Effector memory CD8-positive, alpha-beta T cell (primary cell): ENCODE measurements around the gene CHRDL2.
A peak's percentile ranks its signal among the peaks of the same experiment; 100 is the strongest.

ENCODE experiments used
- ATAC-seq: fragments of 150-1000 bp; cut with Tn5 transposase; replicated peaks from 2 replicates; pipeline ENCODE4 v1.10.0; 2021; ENCODE audit warnings: mild to moderate bottlenecking, moderate library complexity
- DNase-seq, 3 experiments: peaks; one replicate each; pipeline ENCODE4 v3.0.0; 2021
- H3K27ac Mint-ChIP-seq, 2 donors: one replicate each; pipeline ENCODE4 v1.8.0; 2022; ENCODE audit warnings: mild to moderate bottlenecking in 2 of 2, mixed read lengths in 2 of 2, moderate library complexity in 2 of 2
- H3K27me3 Mint-ChIP-seq, 2 donors: one replicate each; pipeline ENCODE4 v1.8.0; 2022; ENCODE audit warnings: mixed read lengths in 2 of 2
- H3K36me3 Mint-ChIP-seq: one replicate; pipeline ENCODE4 v1.8.0; 2022; ENCODE audit warnings: mild to moderate bottlenecking, moderate library complexity, mixed read lengths; ENCODE audit not compliant: insufficient read depth
- H3K4me1 Mint-ChIP-seq, 2 donors: one replicate each; pipeline ENCODE4 v1.8.0; 2022; ENCODE audit warnings: low read depth in 2 of 2, mixed read lengths in 2 of 2
- H3K4me3 Mint-ChIP-seq, 2 donors: one replicate each; pipeline ENCODE4 v1.8.0; 2022; ENCODE audit warnings: mild to moderate bottlenecking in 2 of 2, mixed read lengths in 2 of 2, moderate library complexity in 2 of 2
- H3K9me3 Mint-ChIP-seq, 2 donors: one replicate each; pipeline ENCODE4 v1.8.0; 2022; ENCODE audit warnings: mixed read lengths in 2 of 2

The CHRDL2 gene

DNA sequence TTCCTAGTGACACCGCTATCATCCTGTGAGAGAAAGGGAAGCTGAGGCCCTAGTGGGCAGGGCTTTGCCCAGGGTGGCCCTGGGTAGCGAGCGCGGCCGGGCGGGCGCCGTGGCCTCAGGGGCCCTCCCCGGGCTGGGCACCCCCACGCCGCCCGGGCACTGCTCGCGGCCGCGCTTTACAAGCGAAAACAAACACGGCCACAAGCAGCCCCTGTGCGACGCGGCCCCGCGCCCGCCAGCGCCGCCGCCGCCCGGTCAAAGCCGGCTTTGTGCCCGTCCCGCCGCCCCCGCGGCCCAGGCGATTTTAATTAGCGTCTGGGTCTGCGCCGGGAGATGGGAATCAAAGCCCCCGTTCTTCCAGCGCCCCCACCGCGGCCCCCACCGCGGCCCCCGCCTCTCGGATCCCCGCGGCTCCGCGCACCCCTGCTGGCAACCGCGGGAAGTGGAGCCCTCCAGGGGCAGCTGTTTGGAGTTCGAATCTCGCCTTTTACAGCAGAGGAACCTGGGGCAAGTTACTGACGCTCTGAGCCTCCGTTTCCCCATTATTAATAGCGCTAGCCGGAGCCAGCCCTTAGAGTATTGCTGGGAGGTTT is 47.9 kb downstream of the CHRDL2 start:
- peaks cover 30 to 61% of the 10 kb centered on the region in 2 donors for H3K27me3 Mint-ChIP-seq
- H3K4me3 Mint-ChIP-seq = peak overlapping the region in 1 of 2 donors; percentile 36
- no peaks in the 10 kb centered on the region for H3K9me3 Mint-ChIP-seq
- no peak overlapping the region for H3K27ac Mint-ChIP-seq
- H3K4me1 Mint-ChIP-seq = no peaks in the 10 kb centered on the region
- no peak for DNase-seq
- no peaks in the 10 kb centered on the region for H3K36me3 Mint-ChIP-seq
- ATAC-seq = peak; percentile 29

DNA sequence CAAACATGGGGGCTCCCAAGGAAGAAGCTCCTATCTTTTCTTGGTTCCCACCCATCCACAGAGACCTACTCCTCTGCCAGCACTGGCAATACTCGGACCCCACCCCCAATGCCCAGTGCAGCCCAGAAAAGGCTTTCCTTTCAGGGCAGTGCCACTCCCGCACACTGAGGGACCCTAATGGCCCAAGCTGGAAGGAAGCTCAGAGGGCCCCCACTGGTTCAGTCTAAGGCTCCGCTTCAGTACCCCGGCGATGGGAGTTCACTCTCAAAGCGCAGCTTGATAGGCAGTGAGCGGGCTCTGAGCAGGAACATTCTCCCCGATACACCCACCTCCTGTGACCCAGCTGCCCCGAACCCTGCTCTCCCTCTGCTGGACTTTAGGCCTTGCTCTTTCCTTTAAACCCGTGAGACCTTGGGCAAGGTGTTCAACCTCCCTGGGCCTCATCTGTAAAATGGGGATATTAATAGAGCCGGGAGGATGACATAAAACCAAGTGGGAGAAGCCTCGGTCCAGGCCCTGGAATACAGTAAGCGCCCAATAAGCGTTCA is 48.4 kb downstream of the CHRDL2 start:
- ATAC-seq (no peak), DNase-seq (no peak)
- Mint-ChIP-seq H3K4me3 (peak overlapping the region in 1 of 2 donors; percentile 36), H3K9me3 (no peaks in the 10 kb centered on the region), H3K27ac (no peak overlapping the region), H3K27me3 (peaks cover 30 to 61% of the 10 kb centered on the region in 2 donors), H3K36me3 (no peaks in the 10 kb centered on the region), H3K4me1 (no peaks in the 10 kb centered on the region)

DNA sequence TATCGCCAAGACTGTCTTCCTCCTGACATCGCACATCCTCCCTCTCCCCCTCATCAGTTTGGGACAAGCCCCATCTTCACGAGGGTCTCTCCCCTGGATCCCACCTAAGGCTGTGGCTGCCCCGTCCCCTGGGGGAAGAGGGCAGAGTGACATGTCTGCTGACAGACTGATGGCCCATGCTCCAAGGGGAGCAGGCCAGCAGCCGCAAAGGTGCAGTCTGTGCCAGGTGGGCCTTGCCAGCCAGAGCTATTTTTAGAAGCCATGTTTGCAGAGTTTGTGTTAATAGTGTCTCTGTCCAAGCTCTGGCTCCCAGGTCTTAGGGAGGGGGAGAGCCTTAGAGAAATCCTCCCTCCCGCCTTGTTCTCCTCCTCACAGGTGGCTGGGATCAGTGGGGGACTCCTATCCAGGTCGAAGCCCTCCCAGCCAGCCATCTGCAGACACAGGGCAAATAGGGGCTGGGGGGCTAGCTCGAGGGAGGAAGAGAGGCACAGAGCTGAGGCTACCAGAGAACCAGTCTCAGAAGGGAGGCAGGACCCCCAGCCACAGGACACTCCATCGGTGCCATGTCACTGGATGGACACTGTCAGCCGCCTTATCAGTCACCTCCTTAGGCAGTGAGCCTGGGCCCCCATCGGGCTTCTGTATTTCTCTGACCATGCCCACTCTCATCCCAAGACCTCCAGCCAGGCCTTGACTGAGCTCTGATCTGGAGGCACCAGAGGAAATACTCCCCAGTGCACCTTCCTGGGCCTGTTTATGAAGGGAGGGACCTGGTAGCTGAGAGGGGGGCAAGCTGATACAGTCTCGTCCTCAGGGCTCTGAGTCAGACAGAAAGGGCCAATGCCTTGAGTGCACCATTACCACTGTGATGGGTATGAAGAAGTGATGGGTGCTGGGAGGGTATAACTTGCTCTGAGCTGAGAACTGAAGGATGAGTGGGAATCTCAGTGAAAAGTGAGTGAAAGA is 49.3 kb downstream of the CHRDL2 start:
- no peaks in the 10 kb centered on the region for H3K4me1 Mint-ChIP-seq
- ATAC-seq = no peak
- no peak for DNase-seq
- H3K9me3 Mint-ChIP-seq = no peaks in the 10 kb centered on the region
- H3K27me3 Mint-ChIP-seq = peaks cover 30 to 61% of the 10 kb centered on the region in 2 donors
- no peak overlapping the region for H3K4me3 Mint-ChIP-seq
- no peak overlapping the region for H3K27ac Mint-ChIP-seq
- H3K36me3 Mint-ChIP-seq = no peaks in the 10 kb centered on the region

DNA sequence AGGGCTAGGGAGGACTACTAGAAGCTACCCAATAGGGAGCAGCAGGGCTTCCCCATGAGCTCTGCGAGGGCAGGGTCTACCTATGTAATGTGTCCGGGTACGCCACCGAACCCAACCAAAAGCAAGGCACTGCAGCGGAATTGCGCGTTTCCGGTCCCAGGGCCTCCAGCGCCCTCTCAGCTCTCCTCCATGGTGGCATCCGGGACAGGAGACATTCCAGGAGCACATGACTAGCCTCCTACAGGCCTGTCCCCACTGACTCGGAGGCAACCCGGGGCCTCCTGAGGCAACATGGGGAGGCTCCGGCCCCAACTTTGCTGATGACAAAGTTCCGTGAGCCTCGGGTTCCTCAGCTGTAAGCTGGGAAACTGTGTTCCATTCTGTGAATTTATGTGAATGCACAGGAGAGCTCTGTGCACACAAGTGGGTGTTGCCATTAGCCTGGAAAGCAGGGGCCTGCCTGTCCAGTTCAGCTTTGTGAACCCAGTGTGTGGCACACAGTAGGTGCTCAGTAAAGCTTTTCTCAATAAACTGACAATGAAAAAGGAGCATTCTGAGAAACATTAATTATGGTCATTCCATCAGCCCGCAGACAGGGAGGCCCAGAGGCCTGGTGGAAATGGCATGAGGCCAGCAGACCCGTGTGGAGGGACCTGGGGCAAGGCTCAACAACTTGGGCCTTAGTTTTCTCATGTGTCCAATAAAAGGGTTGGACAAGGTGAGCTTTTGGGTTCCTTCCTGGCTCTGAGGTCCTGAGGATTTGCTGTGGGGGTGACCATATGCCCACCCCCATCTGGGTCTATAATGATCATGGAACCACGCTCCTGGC is 50.3 kb downstream of the CHRDL2 start:
- Mint-ChIP-seq H3K27me3 (peaks cover 30 to 61% of the 10 kb centered on the region in 2 donors), H3K36me3 (no peaks in the 10 kb centered on the region), H3K4me1 (no peaks in the 10 kb centered on the region), H3K9me3 (no peaks in the 10 kb centered on the region), H3K4me3 (no peak overlapping the region), H3K27ac (no peak overlapping the region)
- no peak for DNase-seq
- ATAC-seq = no peak

DNA sequence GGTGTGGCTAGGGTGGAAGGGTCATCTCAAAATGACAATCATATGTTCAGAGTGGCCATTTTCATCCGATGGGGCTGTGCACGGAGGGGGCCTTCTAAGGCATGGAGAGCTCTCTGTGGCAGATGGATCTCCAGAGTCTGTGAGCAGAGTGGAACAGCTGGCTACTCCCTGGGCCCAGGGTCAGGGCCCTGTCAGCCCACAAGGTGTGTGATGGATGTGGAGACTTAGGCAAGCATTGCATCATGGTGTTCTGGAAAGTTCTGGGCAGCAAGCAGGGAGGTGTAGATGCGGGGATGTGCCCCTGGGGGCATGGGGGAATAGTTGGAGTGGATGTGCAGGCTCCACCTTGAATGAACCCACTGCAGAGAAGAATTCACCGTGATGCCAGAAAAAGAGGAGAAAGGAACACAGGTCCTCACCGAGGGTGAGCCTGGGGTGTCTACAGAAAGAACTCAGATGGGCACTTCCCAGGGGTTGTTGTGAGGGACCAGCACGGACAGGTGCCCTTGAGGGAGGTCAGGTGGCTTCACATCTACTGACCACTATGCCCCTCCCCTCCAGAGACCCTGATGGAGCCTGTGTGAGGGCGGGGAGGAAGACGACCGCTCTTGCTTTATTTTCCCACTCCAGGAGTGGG is 51.1 kb downstream of the CHRDL2 start:
- no peak for DNase-seq

DNA sequence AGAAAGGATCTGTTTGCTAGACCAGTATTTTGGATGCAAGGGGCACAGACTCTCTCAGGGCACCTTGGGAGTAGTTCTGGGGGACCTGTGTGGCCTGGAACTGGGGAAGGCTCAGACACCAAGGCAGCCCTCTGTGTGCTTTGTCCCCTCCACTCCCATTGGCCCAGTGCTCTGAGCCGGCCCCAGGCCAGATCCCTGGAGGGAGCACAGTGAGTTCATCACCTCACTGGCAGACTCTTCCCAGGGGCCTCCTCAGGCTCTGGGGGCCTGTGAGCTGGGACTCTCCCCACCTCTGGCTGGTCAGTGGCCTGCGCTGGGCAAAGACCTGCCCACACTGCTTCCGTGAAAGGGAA is 51.7 kb downstream of the CHRDL2 start:
- DNase-seq = no peak
- Mint-ChIP-seq H3K27me3 (peaks cover 23 to 52% of the 10 kb centered on the region in 2 donors), H3K4me3 (no peak overlapping the region), H3K4me1 (no peaks in the 10 kb centered on the region), H3K27ac (no peak overlapping the region), H3K36me3 (no peaks in the 10 kb centered on the region), H3K9me3 (no peaks in the 10 kb centered on the region)
- no peak for ATAC-seq

More for the DNA sequence above, 51.1 kb downstream of the CHRDL2 start:
- no peak overlapping the region for H3K4me3 Mint-ChIP-seq
- no peaks in the 10 kb centered on the region for H3K4me1 Mint-ChIP-seq
- ATAC-seq = no peak
- H3K9me3 Mint-ChIP-seq = no peaks in the 10 kb centered on the region
- H3K27me3 Mint-ChIP-seq = peaks cover 28 to 58% of the 10 kb centered on the region in 2 donors
- H3K36me3 Mint-ChIP-seq = no peaks in the 10 kb centered on the region
- H3K27ac Mint-ChIP-seq = no peak overlapping the region

DNA sequence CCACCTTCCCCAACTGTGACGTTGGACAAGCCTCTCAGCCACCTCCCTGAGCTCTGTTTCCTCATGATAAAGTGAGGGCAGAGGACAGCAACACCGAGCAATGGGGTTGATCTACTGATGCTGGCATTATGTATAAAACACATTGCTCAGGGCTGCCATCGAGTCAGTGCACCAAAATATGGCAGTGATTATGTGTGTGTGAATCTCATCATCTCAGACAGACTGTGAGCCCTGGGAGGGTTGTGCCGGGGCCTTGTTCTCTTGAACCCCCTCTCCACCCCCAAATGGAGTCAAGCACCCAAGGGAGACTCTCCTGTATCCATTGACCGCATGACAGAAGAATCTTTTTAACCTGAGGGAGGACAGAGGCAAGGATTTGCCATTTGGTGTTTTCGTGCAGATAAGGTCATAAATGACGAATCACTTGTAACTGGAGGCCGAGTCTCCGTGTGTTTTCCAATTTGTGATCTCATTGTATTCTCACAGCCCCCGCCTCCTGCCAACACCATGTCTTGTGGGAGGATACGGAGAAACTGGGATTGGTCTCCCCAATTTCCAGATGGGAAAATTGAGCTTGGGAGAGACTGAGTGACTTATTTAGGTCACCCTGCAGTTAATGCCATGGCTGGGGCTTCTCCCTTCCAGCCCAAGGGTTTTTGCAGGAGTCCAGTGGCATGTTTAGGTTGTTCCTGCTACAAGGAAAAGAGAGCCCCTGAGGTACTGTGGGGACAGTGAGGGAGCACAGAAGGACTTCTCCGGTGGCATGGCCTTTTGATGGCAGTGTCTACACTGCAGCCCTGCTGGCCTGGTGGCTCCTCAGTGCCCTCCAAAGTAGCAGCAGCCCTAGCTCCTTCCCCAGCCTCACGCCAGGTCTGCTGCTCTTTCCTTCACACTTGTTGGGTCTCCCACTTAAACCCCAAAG is 52.4 kb downstream of the CHRDL2 start:
- Mint-ChIP-seq H3K4me3 (no peak overlapping the region), H3K4me1 (no peaks in the 10 kb centered on the region)

DNA sequence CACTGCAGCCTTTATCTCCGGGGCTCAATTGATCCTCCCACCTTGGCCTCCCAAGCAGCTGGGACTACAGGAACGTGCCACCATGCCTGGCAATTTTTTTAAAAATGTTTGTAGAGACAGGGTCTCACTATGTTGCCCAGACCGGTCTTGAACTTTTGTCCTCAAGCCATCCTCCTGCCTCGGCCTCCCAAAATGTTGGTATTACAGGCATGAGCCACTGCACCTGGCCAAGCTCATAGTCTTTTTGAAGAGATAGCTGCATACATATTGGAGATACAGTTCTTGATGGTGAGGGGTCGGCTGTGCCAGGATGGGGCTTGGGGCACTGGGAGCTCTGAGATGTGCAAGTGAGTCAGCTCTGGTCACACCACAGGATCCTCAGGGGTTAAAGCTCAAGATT is 53.2 kb downstream of the CHRDL2 start:
- no peaks in the 10 kb centered on the region for H3K36me3 Mint-ChIP-seq
- ATAC-seq (no peak), DNase-seq (no peak)
- H3K27me3 Mint-ChIP-seq = peaks cover 21 to 38% of the 10 kb centered on the region in 2 donors
- no peak overlapping the region for H3K4me3 Mint-ChIP-seq
- no peaks in the 10 kb centered on the region for H3K9me3 Mint-ChIP-seq
- H3K27ac Mint-ChIP-seq = no peak overlapping the region
- no peaks in the 10 kb centered on the region for H3K4me1 Mint-ChIP-seq

More for the DNA sequence above, 52.4 kb downstream of the CHRDL2 start:
- Mint-ChIP-seq H3K36me3 (no peaks in the 10 kb centered on the region), H3K27ac (no peak overlapping the region), H3K27me3 (peaks cover 23 to 45% of the 10 kb centered on the region in 2 donors), H3K9me3 (no peaks in the 10 kb centered on the region)
- DNase-seq = no peak
- no peak for ATAC-seq

DNA sequence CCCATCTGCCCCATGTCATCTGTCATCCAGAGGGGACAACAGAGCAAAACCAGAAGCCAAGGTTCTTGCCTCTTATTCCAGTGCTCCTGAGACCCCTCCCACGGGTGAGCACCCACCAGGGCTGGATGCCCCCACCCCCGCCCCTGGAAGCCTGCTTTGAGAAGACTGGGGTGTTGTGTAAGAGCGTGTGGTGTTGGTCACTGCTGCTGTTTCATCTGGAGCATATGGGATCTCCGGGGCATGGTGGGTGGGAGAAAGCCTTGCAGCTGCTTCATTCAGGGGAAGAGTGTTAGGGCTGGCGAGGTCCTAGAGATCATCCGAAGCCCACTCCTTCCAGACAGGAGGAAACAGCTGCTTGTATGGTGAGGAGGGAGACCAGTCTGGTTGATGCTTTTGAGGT is 54.1 kb downstream of the CHRDL2 start:
- H3K27me3 Mint-ChIP-seq = peaks cover 12 to 29% of the 10 kb centered on the region in 2 donors
- DNase-seq = no peak
- no peak for ATAC-seq
- no peaks in the 10 kb centered on the region for H3K9me3 Mint-ChIP-seq
- H3K4me1 Mint-ChIP-seq = no peaks in the 10 kb centered on the region
- no peak overlapping the region for H3K4me3 Mint-ChIP-seq
- no peaks in the 10 kb centered on the region for H3K36me3 Mint-ChIP-seq
- H3K27ac Mint-ChIP-seq = no peak overlapping the region

DNA sequence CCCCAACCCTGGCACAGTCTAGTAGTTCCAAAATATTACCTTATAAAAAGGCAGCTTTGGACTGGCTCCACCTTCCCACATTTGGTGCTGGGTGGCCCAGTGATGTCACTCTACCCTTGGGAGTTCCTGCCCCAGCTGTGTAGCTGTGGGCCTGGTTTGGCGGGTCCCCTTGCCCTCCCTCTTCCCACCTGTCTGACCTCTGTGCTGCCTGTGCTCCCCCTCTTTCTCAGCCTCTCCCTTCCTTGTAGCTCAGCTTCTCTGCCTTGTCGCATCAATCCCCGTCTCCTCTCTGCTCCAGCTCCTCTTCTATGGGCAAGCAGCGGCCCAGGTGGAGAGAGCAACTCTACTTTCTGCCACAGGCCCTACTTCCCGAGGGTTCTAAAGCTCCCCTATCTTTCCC is 54.6 kb downstream of the CHRDL2 start:
- no peaks in the 10 kb centered on the region for H3K4me1 Mint-ChIP-seq
- no peaks in the 10 kb centered on the region for H3K9me3 Mint-ChIP-seq
- no peak for ATAC-seq
- H3K4me3 Mint-ChIP-seq = no peak overlapping the region
- no peak overlapping the region for H3K27ac Mint-ChIP-seq
- no peaks in the 10 kb centered on the region for H3K36me3 Mint-ChIP-seq
- DNase-seq = no peak
- peaks cover 7 to 24% of the 10 kb centered on the region in 2 donors for H3K27me3 Mint-ChIP-seq

DNA sequence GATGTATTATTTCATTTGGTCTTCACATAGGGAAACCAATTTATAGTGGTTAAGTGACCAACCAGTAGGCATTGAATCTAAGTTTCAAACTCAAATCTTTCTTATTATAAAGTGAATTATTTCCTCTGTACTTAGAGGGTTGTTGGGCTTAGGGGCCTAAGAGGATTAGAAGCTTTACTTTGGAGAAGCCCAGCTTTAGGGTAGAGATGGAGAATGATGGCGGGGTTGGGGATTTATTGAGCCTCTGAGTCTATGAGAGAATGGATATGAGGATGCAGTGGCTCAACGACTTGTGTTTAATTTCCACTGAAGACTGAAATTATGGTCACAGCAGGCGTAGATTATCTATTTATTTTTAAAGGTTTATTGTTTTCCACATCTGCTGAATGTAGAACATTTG is 55.5 kb downstream of the CHRDL2 start:
- Mint-ChIP-seq H3K36me3 (no peaks in the 10 kb centered on the region), H3K9me3 (no peaks in the 10 kb centered on the region), H3K27me3 (peaks cover 6 to 15% of the 10 kb centered on the region in 2 donors), H3K4me1 (no peaks in the 10 kb centered on the region), H3K4me3 (no peak overlapping the region), H3K27ac (no peak overlapping the region)
- DNase-seq = no peak
- ATAC-seq = no peak

DNA sequence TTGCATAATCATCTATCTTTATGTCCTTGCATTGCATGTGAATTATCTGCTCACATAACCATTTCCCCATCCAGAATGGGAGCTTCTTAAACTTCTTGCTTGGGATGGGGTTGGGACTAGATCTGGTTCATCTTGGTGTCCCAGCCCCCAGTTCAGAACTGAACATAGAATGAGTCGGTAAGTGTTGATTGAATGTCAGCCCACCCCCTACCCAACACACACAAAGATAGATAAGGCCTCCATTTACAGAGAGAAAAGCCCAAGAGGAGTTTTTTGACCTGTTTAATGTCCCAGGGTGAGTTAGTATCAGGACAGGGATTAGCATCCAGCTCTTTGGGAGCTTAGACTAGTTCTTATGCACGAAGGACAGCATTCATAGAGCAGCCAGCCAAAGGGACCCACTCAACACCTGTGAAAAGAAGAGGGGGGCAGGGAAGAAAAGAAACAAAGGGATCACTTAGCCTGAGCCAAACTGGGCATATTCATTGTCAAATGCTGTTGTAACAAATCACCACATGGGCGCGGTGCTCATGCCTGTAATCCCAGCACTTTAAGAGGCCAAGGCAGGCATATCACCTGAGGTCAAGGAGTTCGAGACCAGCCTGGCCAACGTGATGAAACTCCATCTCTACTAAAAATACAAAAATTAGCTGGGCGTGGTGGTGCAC is 57.4 kb downstream of the CHRDL2 start:
- no peaks in the 10 kb centered on the region for H3K4me1 Mint-ChIP-seq
- H3K27me3 Mint-ChIP-seq = no peaks in the 10 kb centered on the region
- no peak overlapping the region for H3K4me3 Mint-ChIP-seq
- H3K36me3 Mint-ChIP-seq = no peaks in the 10 kb centered on the region
- no peak for DNase-seq
- H3K27ac Mint-ChIP-seq = no peak overlapping the region
- no peaks in the 10 kb centered on the region for H3K9me3 Mint-ChIP-seq
- ATAC-seq = no peak
